Hematopoietic multipotent progenitor cell treated with erythropoietin and hydrocortisone succinate and interleukin-3 and kit ligand, for 6 days (in vitro differentiated cells): ENCODE results near the gene FNDC3A.
"Not testable (repeated sequence)": the region's sequence is repeated elsewhere in the genome, so short reads cannot be mapped to it uniquely, and the experiment has no call there.

ENCODE experiments used
- DNase-seq: peaks from one replicate; pipeline ENCODE4 v3.0.0-alpha.2; 2015

Gene FNDC3A

GRCh38 chr13:48976576-48977285 lies 1.0 kb downstream of the FNDC3A start:
- peak; percentile 23 for DNase-seq

GRCh38 chr13:48977286-48977625 lies 1.5 kb downstream of the FNDC3A start:
- peak; percentile 33 for DNase-seq

GRCh38 chr13:48977973-48978372 lies 2.3 kb downstream of the FNDC3A start:
- no peak for DNase-seq

GRCh38 chr13:48978942-48979601 lies 3.4 kb downstream of the FNDC3A start:
- no peak for DNase-seq

- no peak for DNase-seq
Measured at GRCh38 chr13:48979892-48980291, 4.2 kb downstream of the FNDC3A start.

GRCh38 chr13:48983331-48983730 lies 7.6 kb downstream of the FNDC3A start:
- no peak for DNase-seq

- DNase-seq = no peak
Measured at GRCh38 chr13:48985756-48986155, 10.0 kb downstream of the FNDC3A start.

GRCh38 chr13:48990900-48991299 lies 15.2 kb downstream of the FNDC3A start:
- no peak for DNase-seq

GRCh38 chr13:48993150-48993549 lies 17.4 kb downstream of the FNDC3A start:
- no peak for DNase-seq

GRCh38 chr13:48994706-48995105 lies 19.0 kb downstream of the FNDC3A start:
- no peak for DNase-seq

GRCh38 chr13:48998641-48999292 lies 23.1 kb downstream of the FNDC3A start:
- DNase-seq = no peak

- DNase-seq = no peak
Measured at GRCh38 chr13:49000247-49000646, 24.5 kb downstream of the FNDC3A start.

- not testable (repeated sequence) for DNase-seq
Measured at GRCh38 chr13:49018986-49019635, 43.4 kb downstream of the FNDC3A start.

- no peak for DNase-seq
Measured at GRCh38 chr13:49020328-49020727, 44.6 kb downstream of the FNDC3A start.

GRCh38 chr13:49020940-49021553 lies 45.3 kb downstream of the FNDC3A start:
- DNase-seq = no peak

GRCh38 chr13:49021953-49022352 lies 46.2 kb downstream of the FNDC3A start:
- no peak for DNase-seq

GRCh38 chr13:49022472-49023144 lies 46.9 kb downstream of the FNDC3A start:
- DNase-seq = no peak

- DNase-seq = no peak
Measured at GRCh38 chr13:49023431-49023830, 47.7 kb downstream of the FNDC3A start.

- DNase-seq = no peak
Measured at GRCh38 chr13:49026851-49027250, 51.1 kb downstream of the FNDC3A start.

GRCh38 chr13:49029570-49029969 lies 53.9 kb downstream of the FNDC3A start:
- no peak for DNase-seq

- DNase-seq = no peak
Measured at GRCh38 chr13:49030213-49030612, 54.5 kb downstream of the FNDC3A start.

GRCh38 chr13:49040872-49041271 lies 65.2 kb downstream of the FNDC3A start:
- DNase-seq = no peak

- DNase-seq = no peak
Measured at GRCh38 chr13:49042476-49042875, 66.8 kb downstream of the FNDC3A start.
